Chondrocyte (in vitro differentiated cells): ENCODE measurements around the gene FAM107A. TPM values are rescaled to one million over a fixed set of nuclear protein-coding genes. Genes with fewer than 3 reads are reported as not detected.

Experiments
- DNase-seq: peaks from one replicate; pipeline ENCODE4 v3.0.0; 2021; ENCODE audit warnings: mixed read lengths, low spot score
- H3K27ac Mint-ChIP-seq: one replicate; pipeline ENCODE4 v1.8.0; 2021; ENCODE audit warnings: mild to moderate bottlenecking, moderate library complexity, mixed read lengths; ENCODE audit not compliant: unreplicated experiment
- H3K27me3 Mint-ChIP-seq: 2 replicates; pipeline ENCODE4 v1.8.0; 2021; ENCODE audit warnings: low read depth, mixed read lengths
- H3K36me3 Mint-ChIP-seq: 2 replicates; pipeline ENCODE4 v1.8.0; 2021; ENCODE audit warnings: low read depth, mixed read lengths
- H3K4me1 Mint-ChIP-seq: 2 replicates; pipeline ENCODE4 v1.8.0; 2021; ENCODE audit warnings: low read depth, mild to moderate bottlenecking, mixed read lengths
- H3K4me3 Mint-ChIP-seq: one replicate; pipeline ENCODE4 v1.8.0; 2021; ENCODE audit warnings: mild to moderate bottlenecking, moderate library complexity, mixed read lengths; ENCODE audit not compliant: unreplicated experiment
- H3K9me3 Mint-ChIP-seq: 2 replicates; pipeline ENCODE4 v1.8.0; 2021; ENCODE audit warnings: low read depth, mixed read lengths
- total RNA-seq: library from RNA; stranded (reverse); gene quantifications from 3 replicates; pipeline ENCODE4 v1.2.1, GENCODE V29; 2021
- TF ChIP-seq, protein P1 (sequence below): fragments of 200-600 bp; sonication (generic); IDR thresholded peaks from 2 replicates; pipeline ENCODE4 v1.5.0; 2021; ENCODE audit warnings: antibody characterized with exemption, mild to moderate bottlenecking, moderate library complexity

Gene FAM107A
- total RNA-seq, 1 donor from 2014 or later, result not detected

DNA sequence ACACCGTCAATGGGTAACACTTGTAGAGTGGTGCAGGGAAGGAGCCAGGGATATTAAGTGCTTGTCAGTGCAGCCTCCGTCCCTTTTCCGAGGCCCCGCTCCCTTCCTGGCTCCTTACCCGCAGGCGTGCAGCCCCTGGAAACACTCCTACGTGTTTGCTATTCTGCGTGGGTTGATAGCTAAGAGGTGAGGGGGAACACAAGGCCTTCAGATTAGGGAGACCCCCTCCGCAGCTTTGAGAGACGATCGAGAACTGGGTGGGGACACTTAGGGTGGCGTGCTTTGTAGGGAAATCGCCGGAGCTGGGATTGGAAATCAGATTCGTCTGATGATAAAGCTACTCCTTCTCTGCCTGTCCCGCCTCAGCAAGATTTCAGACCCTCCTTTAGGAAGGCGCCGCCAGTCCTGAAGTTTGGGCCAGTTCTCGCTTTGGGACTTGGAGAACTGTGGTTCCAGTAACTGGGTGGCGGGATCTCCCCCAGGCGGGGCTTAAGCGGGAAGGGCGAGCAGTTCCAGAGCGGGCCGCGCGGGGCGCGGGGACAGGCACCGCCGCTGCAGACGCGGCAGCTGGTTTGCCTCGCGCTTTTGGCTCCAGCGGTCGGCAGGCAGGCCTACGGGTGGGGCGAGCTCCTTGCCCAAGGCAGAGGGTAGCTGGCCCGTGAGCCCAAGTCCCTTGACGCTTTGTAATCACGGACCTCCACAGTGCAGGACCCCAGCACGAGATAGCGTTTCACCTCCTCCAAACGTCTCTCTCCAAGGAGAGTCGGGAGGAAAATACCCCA, 8.0 kb upstream of the FAM107A start:
- no peak for DNase-seq
- TF ChIP-seq, protein P1, sequence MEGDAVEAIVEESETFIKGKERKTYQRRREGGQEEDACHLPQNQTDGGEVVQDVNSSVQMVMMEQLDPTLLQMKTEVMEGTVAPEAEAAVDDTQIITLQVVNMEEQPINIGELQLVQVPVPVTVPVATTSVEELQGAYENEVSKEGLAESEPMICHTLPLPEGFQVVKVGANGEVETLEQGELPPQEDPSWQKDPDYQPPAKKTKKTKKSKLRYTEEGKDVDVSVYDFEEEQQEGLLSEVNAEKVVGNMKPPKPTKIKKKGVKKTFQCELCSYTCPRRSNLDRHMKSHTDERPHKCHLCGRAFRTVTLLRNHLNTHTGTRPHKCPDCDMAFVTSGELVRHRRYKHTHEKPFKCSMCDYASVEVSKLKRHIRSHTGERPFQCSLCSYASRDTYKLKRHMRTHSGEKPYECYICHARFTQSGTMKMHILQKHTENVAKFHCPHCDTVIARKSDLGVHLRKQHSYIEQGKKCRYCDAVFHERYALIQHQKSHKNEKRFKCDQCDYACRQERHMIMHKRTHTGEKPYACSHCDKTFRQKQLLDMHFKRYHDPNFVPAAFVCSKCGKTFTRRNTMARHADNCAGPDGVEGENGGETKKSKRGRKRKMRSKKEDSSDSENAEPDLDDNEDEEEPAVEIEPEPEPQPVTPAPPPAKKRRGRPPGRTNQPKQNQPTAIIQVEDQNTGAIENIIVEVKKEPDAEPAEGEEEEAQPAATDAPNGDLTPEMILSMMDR, result peak; percentile 80
- H3K9me3 Mint-ChIP-seq, result no peaks in the 10 kb centered on the region
- peak overlapping the region; percentile 82 for H3K4me3 Mint-ChIP-seq
- H3K27me3 Mint-ChIP-seq, result peaks cover 35% of the 10 kb centered on the region
- peaks cover 22% of the 10 kb centered on the region for H3K4me1 Mint-ChIP-seq
- peaks cover 1% of the 10 kb centered on the region for H3K36me3 Mint-ChIP-seq
- H3K27ac Mint-ChIP-seq, result peak overlapping the region; percentile 36

GRCh38 chr3:58584690-58585004, 7.5 kb upstream of the FAM107A start:
- DNase-seq, result no peak
- TF ChIP-seq, protein P1, result no peak
- H3K9me3 Mint-ChIP-seq, result no peaks in the 10 kb centered on the region
- H3K4me1 Mint-ChIP-seq, result peaks cover 22% of the 10 kb centered on the region
- H3K4me3 Mint-ChIP-seq, result peak overlapping the region; percentile 82
- peak overlapping the region; percentile 36 for H3K27ac Mint-ChIP-seq
- peaks cover 35% of the 10 kb centered on the region for H3K27me3 Mint-ChIP-seq
- H3K36me3 Mint-ChIP-seq, result peaks cover 1% of the 10 kb centered on the region

DNA sequence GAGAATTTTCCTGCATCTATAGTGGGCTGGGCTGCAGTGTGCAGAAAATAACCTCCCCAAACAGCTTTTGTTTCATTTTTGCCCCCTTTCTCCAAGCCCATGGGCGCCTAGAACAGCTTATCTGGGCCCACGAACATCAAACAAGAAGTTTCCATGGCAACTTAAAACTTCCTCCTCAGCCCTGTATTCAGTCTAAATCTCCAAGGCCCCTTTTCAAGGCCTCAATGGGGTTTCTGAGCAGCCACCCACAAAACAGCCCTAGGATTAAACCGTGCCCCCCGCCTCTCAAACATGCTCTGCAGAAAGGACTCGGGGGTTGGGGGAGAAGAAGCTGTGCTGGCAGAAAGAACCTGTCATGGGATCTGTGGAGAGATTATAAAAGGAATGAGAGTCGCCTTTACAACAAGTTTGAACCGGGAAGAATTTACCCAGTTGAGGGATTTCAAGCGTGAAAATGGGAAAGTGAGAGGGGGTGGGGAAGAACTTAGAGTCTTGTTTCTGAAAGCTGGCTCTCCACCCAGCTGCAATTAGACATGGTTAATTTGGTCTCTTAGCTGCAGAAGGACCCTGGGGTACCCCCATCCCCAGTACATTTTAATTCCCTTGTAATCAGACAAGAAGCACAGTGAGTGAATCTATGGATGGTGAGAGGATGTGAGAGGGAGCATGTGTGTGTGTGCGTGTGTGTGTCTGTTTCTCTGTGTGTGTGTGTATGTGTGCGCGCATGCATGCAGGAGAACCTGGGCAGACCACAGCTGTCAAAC, 4.3 kb upstream of the FAM107A start:
- peaks cover 1% of the 10 kb centered on the region for H3K36me3 Mint-ChIP-seq
- TF ChIP-seq, protein P1, result no peak
- no peak overlapping the region for H3K4me3 Mint-ChIP-seq
- H3K4me1 Mint-ChIP-seq, result peaks cover 28% of the 10 kb centered on the region
- H3K27ac Mint-ChIP-seq, result no peak overlapping the region
- H3K9me3 Mint-ChIP-seq, result no peaks in the 10 kb centered on the region
- DNase-seq, result peak; percentile 32
- peaks cover 23% of the 10 kb centered on the region for H3K27me3 Mint-ChIP-seq

- H3K27ac Mint-ChIP-seq, result no peak overlapping the region
- peaks cover 16% of the 10 kb centered on the region for H3K27me3 Mint-ChIP-seq
- H3K4me3 Mint-ChIP-seq, result no peak overlapping the region
- peak; percentile 53 for DNase-seq
- TF ChIP-seq, protein P1, result no peak
- H3K4me1 Mint-ChIP-seq, result peaks cover 21% of the 10 kb centered on the region
- H3K36me3 Mint-ChIP-seq, result no peaks in the 10 kb centered on the region
- no peaks in the 10 kb centered on the region for H3K9me3 Mint-ChIP-seq
These were observed 3.7 kb upstream of the FAM107A start for GRCh38 chr3:58580826-58581327.

DNA sequence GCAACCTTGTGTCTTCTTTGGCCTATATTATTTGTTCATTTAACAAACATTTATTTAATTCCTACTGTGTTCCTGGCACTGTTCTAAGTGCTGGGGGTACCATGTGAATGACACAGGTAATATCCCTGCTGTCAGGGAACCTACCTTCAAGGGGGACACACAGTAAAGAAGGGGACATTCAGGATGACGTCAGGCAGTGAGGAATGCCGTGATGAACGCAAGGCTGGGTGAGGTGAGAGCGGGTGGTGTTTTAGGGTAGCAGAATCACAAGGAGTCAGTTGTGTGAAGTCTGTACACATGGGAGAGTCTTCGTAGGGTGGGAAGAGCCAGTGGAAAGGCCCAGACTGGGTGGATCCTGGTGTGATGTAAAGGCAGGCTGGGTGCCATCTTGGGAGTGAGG, 1.7 kb upstream of the FAM107A start:
- TF ChIP-seq, protein P1, result no peak
- peaks cover 7% of the 10 kb centered on the region for H3K27me3 Mint-ChIP-seq

More for the DNA sequence above, 1.7 kb upstream of the FAM107A start:
- Mint-ChIP-seq H3K4me3 (no peak overlapping the region), H3K27ac (no peak overlapping the region), H3K9me3 (no peaks in the 10 kb centered on the region), H3K4me1 (peaks cover 7% of the 10 kb centered on the region), H3K36me3 (no peaks in the 10 kb centered on the region)
- DNase-seq, result peak; percentile 28
